HCT116 (cell line): Measurements from ENCODE around the gene HBM. TPM values are rescaled to one million over a fixed set of nuclear protein-coding genes. Genes with fewer than 3 reads are reported as not detected.
A peak's percentile ranks its signal among the peaks of the same experiment; 100 is the strongest.

Experiments used
- ATAC-seq: fragments of 200-7000 bp; cut with Tn5 transposase; 2 replicates; pipeline ENCODE4 v1.9.1; 2020; ENCODE audit warnings: mild to moderate bottlenecking, moderate library complexity
- BruUV-seq: library from RNA; stranded (reverse); fragments of 400-500 nt; replicated peaks from 2 replicates; lab custom pipeline; 2021; lab: Mats Ljungman, UMichigan
- CTCF ChIA-PET: fragments of 300-600 bp; sonication (Branson Sonifier 250); formaldehyde crosslinking; loops from one replicate; lab custom pipeline; 2021; ENCODE audit warnings: antibody characterized with exemption; lab: Charles Lee
- POLR2A ChIA-PET: fragments of 300-600, 350-600 bp; sonication (Branson Sonifier 250); formaldehyde crosslinking; loops from one replicate; lab custom pipeline; 2021; ENCODE audit warnings: antibody characterized with exemption; lab: Charles Lee
- RAD21 ChIA-PET, 2 experiments: fragments of 300-600 bp; sonication (Branson Sonifier 250); formaldehyde crosslinking; loops; one replicate each; lab custom pipeline; 2023; ENCODE audit warnings: low total read pairs in 2 of 2; ENCODE audit not compliant: uncharacterized antibody in 2 of 2, unreplicated experiment in 2 of 2, low non-redundant PET in 1 of 2; lab: Charles Lee
- DNase-seq: peaks from one replicate; pipeline ENCODE4 v3.0.0-alpha.2; 2010; ENCODE audit warnings: low read depth, low spot score
- H2AFZ ChIP-seq: fragments of 200-600 bp; shearing (Covaris generic), sonication (generic); 2 replicates; pipeline ENCODE4 v1.6.1; 2017; ENCODE audit warnings: low read depth, mixed run types, mixed read lengths, antibody characterized with exemption, low read length; ENCODE audit not compliant: poor library complexity, severe bottlenecking
- H3K27ac ChIP-seq: 2 replicates; pipeline ENCODE4 v1.5.1; 2012; ENCODE audit warnings: low read depth, low read length
- H3K27me3 ChIP-seq: fragments of 200-600 bp; sonication (generic); 2 replicates; pipeline ENCODE4 v1.6.1; 2016; ENCODE audit warnings: mixed run types, low read length, mixed read lengths; ENCODE audit not compliant: insufficient read depth
- H3K36me3 ChIP-seq, 2 experiments: fragments of 200-500 bp in 1 of 2; fragments of 200-600 bp in 1 of 2; sonication (Bioruptor generic) in 1 of 2; sonication (generic) in 1 of 2; 2 replicates each; pipeline versions ENCODE4 v1.5.1 to v1.6.1; 2014 to 2016; ENCODE audit warnings: low read length in 2 of 2, inconsistent platforms in 1 of 2, mixed read lengths in 1 of 2, mixed run types in 1 of 2; ENCODE audit not compliant: insufficient read depth in 2 of 2, control insufficient read depth in 1 of 2
- H3K4me1 ChIP-seq, 2 experiments: fragments of 200-600 bp in 1 of 2; sonication (generic) in 1 of 2; 2 replicates each; pipeline versions ENCODE4 v1.5.1 to v1.6.1; 2012 to 2017; ENCODE audit warnings: low read length in 2 of 2, inconsistent platforms in 1 of 2, mild to moderate bottlenecking in 1 of 2, mixed read lengths in 1 of 2, mixed run types in 1 of 2, moderate library complexity in 1 of 2; ENCODE audit not compliant: insufficient read depth in 2 of 2, control insufficient read depth in 1 of 2
- H3K4me2 ChIP-seq: fragments of 200-600 bp; sonication (generic); 2 replicates; pipeline ENCODE4 v1.6.1; 2017; ENCODE audit warnings: mixed run types, low read length, mixed read lengths
- H3K4me3 ChIP-seq, 2 experiments: fragments of 200-600 bp in 1 of 2; sonication (generic) in 1 of 2; replicated peaks in 1 of 2; 2 replicates each; pipeline ENCODE4 v1.5.1; 2011 to 2016; ENCODE audit warnings: low read length in 2 of 2, control low read depth in 1 of 2, low read depth in 1 of 2, mild to moderate bottlenecking in 1 of 2, mixed read lengths in 1 of 2, mixed run types in 1 of 2
- H3K79me2 ChIP-seq: fragments of 200-600 bp; sonication (generic); 2 replicates; pipeline ENCODE4 v1.6.1; 2017; ENCODE audit warnings: mild to moderate bottlenecking, mixed run types, low read length, moderate library complexity, mixed read lengths; ENCODE audit not compliant: insufficient read depth
- H3K9ac ChIP-seq: fragments of 200-600 bp; sonication (generic); 2 replicates; pipeline ENCODE4 v1.6.1; 2016; ENCODE audit warnings: low read length, mixed read lengths
- H3K9me2 ChIP-seq: fragments of 200-600 bp; sonication (generic), shearing (Covaris generic); 2 replicates; pipeline ENCODE4 v1.6.1; 2017; ENCODE audit warnings: mixed run types, mild to moderate bottlenecking, moderate library complexity; ENCODE audit not compliant: insufficient read depth
- H3K9me3 ChIP-seq, 2 experiments: fragments of 200-500 bp in 1 of 2; fragments of 200-600 bp in 1 of 2; sonication (Bioruptor generic) in 1 of 2; sonication (generic) in 1 of 2; 2 replicates each; pipeline ENCODE4 v1.6.1; 2014 to 2017; ENCODE audit warnings: low read length in 2 of 2, mixed read lengths in 2 of 2, inconsistent platforms in 1 of 2, low read depth in 1 of 2, mild to moderate bottlenecking in 1 of 2, mixed run types in 1 of 2, moderate library complexity in 1 of 2; ENCODE audit not compliant: control insufficient read depth in 1 of 2, insufficient read depth in 1 of 2
- H4K20me1 ChIP-seq: fragments of 200-600 bp; sonication (generic), shearing (Covaris generic); 2 replicates; pipeline ENCODE4 v1.6.1; 2017; ENCODE audit warnings: mixed run types, mild to moderate bottlenecking, moderate library complexity; ENCODE audit not compliant: insufficient read depth
- CBX3 ChIP-seq: IDR thresholded peaks from 2 replicates; pipeline ENCODE4 v1.6.1; 2012; ENCODE audit warnings: low read depth
- EGR1 ChIP-seq: IDR thresholded peaks from 2 replicates; pipeline ENCODE4 v1.6.1; 2012; ENCODE audit warnings: low read depth
- EZH2 ChIP-seq: fragments of 200-600 bp; sonication (generic); IDR thresholded peaks from 2 replicates; pipeline ENCODE4 v1.6.1; 2017; ENCODE audit warnings: antibody characterized with exemption, mixed run types
- EZH2phosphoT487 ChIP-seq: fragments of 200-600 bp; IDR thresholded peaks from 2 replicates; pipeline ENCODE4 v1.6.1; 2018; ENCODE audit warnings: antibody characterized with exemption, borderline replicate concordance
- FOSL1 ChIP-seq: IDR thresholded peaks from 2 replicates; pipeline ENCODE4 v1.6.1; 2012; ENCODE audit warnings: low read depth
- JUND ChIP-seq: IDR thresholded peaks from 2 replicates; pipeline ENCODE4 v1.6.1; 2012
- POLR2A ChIP-seq: IDR thresholded peaks from 2 replicates; pipeline ENCODE4 v1.7.0; 2011; ENCODE audit warnings: borderline replicate concordance; ENCODE audit not compliant: insufficient read depth, insufficient read length; ENCODE audit errors: extremely low read depth
- SRF ChIP-seq: IDR thresholded peaks from 2 replicates; pipeline ENCODE4 v1.6.1; 2012; ENCODE audit warnings: low read depth
- TCF7L2 ChIP-seq: IDR thresholded peaks from 2 replicates; pipeline ENCODE4 v1.7.0; 2011; ENCODE audit warnings: borderline replicate concordance, inconsistent platforms; ENCODE audit not compliant: insufficient read depth, insufficient read length; ENCODE audit errors: extremely low read depth
- YY1 ChIP-seq: IDR thresholded peaks from 2 replicates; pipeline ENCODE4 v1.6.1; 2011; ENCODE audit warnings: low read length, low read depth, moderate library complexity, mild to moderate bottlenecking; ENCODE audit not compliant: insufficient replicate concordance; ENCODE audit errors: extremely low read depth
- ZNF274 ChIP-seq: fragments of 200-500 bp; sonication (Bioruptor generic); IDR thresholded peaks from 2 replicates; pipeline ENCODE4 v1.6.1; 2014; ENCODE audit warnings: mild to moderate bottlenecking, low read depth, low read length, inconsistent platforms
- intact Hi-C: fragments of 100-400 bp; cut with micrococcal nuclease; formaldehyde crosslinking; loops from 2 replicates; pipeline ENCODE4 v1.10.0; 2022
- total RNA-seq: library from RNA; stranded (reverse); gene quantifications from one replicate; pipeline ENCODE4 v1.2.1, GENCODE V29; 2021; ENCODE audit not compliant: unreplicated experiment
- TF ChIP-seq, protein P1 (sequence below): IDR thresholded peaks from 2 replicates; pipeline ENCODE4 v1.6.1; 2012; ENCODE audit warnings: low read depth
- TF ChIP-seq, protein P2 (sequence below), 3 experiments: fragments of 200-600 bp in 1 of 3; sonication (generic) in 1 of 3; IDR thresholded peaks in 2 of 3; conservative IDR thresholded peaks in 1 of 3; 2 replicates each; pipeline ENCODE4 v1.5.1; 2012 to 2017; ENCODE audit warnings: low read depth in 2 of 3, low read length in 2 of 3, antibody characterized with exemption in 1 of 3, borderline replicate concordance in 1 of 3, control low read depth in 1 of 3, mild to moderate bottlenecking in 1 of 3, mixed read lengths in 1 of 3, mixed run types in 1 of 3, moderate library complexity in 1 of 3; ENCODE audit not compliant: insufficient read depth in 1 of 3
- TF ChIP-seq, protein P3 (sequence below): IDR thresholded peaks from 2 replicates; pipeline ENCODE4 v1.6.1; 2011; ENCODE audit warnings: mild to moderate bottlenecking, low read length, moderate library complexity; ENCODE audit not compliant: insufficient replicate concordance; ENCODE audit errors: extremely low read depth

Gene HBM
- total RNA-seq, 1 experiment from 2014 or later: not detected

DNA sequence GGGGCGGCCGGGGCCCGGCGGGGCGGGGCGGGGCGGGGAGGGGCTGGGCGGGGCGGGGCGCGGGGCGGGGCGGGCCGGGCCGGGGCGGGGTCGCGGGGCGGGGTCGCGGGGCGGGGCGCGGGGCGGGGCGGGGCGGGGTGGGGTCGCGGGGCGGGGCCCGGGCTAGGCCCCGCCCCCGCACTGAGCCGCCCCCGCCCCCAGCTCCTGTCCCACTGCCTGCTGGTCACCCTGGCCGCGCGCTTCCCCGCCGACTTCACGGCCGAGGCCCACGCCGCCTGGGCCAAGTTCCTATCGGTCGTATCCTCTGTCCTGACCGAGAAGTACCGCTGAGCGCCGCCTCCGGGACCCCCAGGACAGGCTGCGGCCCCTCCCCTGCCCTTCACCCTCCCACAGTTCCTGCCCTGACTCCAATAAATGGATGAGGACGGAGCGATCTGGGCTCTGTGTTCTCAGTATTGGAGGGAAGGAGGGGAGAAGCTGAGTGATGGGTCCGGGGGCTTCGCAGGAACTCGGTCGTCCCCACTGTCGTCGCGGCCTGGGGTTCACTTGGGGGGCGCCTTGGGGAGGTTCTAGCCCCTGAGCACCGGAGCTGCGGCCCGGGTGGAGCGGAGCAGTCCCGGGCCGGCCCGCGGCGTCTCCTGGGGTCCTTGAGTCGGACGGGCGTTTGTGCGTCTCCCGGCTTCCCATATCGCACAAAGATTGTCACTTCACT is 795 bp upstream of the HBM start:
- ATAC-seq: peak; percentile 64
- DNase-seq: no peak
- intact Hi-C loops: no loop called here

More for the DNA sequence above, 795 bp upstream of the HBM start:
- ChIA-PET RAD21 (no interaction called here), CTCF (no interaction called here), POLR2A (no interaction called here)
- H3K9ac ChIP-seq: no peak overlapping the region
- H3K79me2 ChIP-seq: no peaks in the 10 kb centered on the region
- no peak overlapping the region for H3K4me3 ChIP-seq
- no peaks in the 10 kb centered on the region for H3K36me3 ChIP-seq
- no peaks in the 10 kb centered on the region for H3K9me2 ChIP-seq
- no peaks in the 10 kb centered on the region for H3K9me3 ChIP-seq
- no peaks in the 10 kb centered on the region for H3K27me3 ChIP-seq
- H3K4me1 ChIP-seq: peaks cover 0 to 10% of the 10 kb centered on the region in 2 experiments; a peak in 1 of 4 replicates
- BruUV-seq: no TSS peak
- no peak overlapping the region for H3K4me2 ChIP-seq
- no peak for TF ChIP-seq TCF7L2
- TF ChIP-seq, protein P1, sequence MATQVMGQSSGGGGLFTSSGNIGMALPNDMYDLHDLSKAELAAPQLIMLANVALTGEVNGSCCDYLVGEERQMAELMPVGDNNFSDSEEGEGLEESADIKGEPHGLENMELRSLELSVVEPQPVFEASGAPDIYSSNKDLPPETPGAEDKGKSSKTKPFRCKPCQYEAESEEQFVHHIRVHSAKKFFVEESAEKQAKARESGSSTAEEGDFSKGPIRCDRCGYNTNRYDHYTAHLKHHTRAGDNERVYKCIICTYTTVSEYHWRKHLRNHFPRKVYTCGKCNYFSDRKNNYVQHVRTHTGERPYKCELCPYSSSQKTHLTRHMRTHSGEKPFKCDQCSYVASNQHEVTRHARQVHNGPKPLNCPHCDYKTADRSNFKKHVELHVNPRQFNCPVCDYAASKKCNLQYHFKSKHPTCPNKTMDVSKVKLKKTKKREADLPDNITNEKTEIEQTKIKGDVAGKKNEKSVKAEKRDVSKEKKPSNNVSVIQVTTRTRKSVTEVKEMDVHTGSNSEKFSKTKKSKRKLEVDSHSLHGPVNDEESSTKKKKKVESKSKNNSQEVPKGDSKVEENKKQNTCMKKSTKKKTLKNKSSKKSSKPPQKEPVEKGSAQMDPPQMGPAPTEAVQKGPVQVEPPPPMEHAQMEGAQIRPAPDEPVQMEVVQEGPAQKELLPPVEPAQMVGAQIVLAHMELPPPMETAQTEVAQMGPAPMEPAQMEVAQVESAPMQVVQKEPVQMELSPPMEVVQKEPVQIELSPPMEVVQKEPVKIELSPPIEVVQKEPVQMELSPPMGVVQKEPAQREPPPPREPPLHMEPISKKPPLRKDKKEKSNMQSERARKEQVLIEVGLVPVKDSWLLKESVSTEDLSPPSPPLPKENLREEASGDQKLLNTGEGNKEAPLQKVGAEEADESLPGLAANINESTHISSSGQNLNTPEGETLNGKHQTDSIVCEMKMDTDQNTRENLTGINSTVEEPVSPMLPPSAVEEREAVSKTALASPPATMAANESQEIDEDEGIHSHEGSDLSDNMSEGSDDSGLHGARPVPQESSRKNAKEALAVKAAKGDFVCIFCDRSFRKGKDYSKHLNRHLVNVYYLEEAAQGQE: no peak
- TF ChIP-seq, protein P2, sequence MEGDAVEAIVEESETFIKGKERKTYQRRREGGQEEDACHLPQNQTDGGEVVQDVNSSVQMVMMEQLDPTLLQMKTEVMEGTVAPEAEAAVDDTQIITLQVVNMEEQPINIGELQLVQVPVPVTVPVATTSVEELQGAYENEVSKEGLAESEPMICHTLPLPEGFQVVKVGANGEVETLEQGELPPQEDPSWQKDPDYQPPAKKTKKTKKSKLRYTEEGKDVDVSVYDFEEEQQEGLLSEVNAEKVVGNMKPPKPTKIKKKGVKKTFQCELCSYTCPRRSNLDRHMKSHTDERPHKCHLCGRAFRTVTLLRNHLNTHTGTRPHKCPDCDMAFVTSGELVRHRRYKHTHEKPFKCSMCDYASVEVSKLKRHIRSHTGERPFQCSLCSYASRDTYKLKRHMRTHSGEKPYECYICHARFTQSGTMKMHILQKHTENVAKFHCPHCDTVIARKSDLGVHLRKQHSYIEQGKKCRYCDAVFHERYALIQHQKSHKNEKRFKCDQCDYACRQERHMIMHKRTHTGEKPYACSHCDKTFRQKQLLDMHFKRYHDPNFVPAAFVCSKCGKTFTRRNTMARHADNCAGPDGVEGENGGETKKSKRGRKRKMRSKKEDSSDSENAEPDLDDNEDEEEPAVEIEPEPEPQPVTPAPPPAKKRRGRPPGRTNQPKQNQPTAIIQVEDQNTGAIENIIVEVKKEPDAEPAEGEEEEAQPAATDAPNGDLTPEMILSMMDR (IDR thresholded peaks at IDR 0.05 in 2 of 3, conservative IDR thresholded peaks at IDR 0.05 in 1 of 3; ENCODE audit: borderline replicate concordance in 1 of 3, insufficient read depth in 1 of 3, low read depth in 2 of 3, low read length in 2 of 3): no peak
- TF ChIP-seq POLR2A: no peak
- no peak for TF ChIP-seq JUND
- TF ChIP-seq EGR1: no peak
- TF ChIP-seq EZH2phosphoT487: no peak
- TF ChIP-seq EZH2: no peak
- TF ChIP-seq YY1: no peak
- no peak for TF ChIP-seq SRF
- TF ChIP-seq CBX3: no peak
- no peak for TF ChIP-seq FOSL1
- TF ChIP-seq, protein P3, sequence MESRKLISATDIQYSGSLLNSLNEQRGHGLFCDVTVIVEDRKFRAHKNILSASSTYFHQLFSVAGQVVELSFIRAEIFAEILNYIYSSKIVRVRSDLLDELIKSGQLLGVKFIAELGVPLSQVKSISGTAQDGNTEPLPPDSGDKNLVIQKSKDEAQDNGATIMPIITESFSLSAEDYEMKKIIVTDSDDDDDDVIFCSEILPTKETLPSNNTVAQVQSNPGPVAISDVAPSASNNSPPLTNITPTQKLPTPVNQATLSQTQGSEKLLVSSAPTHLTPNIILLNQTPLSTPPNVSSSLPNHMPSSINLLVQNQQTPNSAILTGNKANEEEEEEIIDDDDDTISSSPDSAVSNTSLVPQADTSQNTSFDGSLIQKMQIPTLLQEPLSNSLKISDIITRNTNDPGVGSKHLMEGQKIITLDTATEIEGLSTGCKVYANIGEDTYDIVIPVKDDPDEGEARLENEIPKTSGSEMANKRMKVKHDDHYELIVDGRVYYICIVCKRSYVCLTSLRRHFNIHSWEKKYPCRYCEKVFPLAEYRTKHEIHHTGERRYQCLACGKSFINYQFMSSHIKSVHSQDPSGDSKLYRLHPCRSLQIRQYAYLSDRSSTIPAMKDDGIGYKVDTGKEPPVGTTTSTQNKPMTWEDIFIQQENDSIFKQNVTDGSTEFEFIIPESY: no peak
- no peak for TF ChIP-seq ZNF274
- H2AFZ ChIP-seq: no peak overlapping the region
- no peak overlapping the region for H3K27ac ChIP-seq
- no peaks in the 10 kb centered on the region for H4K20me1 ChIP-seq
